Small intestine (tissue), 7 donors: Measurements from ENCODE around the gene SPAG16. TPM values are rescaled to one million over a fixed set of nuclear protein-coding genes. Genes with fewer than 3 reads are reported as not detected.

ENCODE experiments used
- DNase-seq, 2 donors: peaks; one replicate each; pipeline versions ENCODE4 v3.0.0 to v3.0.0-alpha.2; 2013
- FAIRE-seq: peaks from 2 replicates; lab custom pipeline; 2012; peaks lifted over from hg19 to GRCh38; lab: Jason Lieb, UNC
- H3K27ac ChIP-seq, 3 donors: one replicate each; pipeline ENCODE4 v1.5.1; 2013; ENCODE audit warnings: low read length in 2 of 3, mild to moderate bottlenecking in 2 of 3, control low read depth in 1 of 3, inconsistent platforms in 1 of 3, low read depth in 1 of 3, moderate library complexity in 1 of 3
- H3K27me3 ChIP-seq, 3 donors: one replicate each; pipeline ENCODE4 v1.6.1; 2013; ENCODE audit warnings: low read length in 3 of 3, inconsistent platforms in 1 of 3; ENCODE audit not compliant: control insufficient read depth in 3 of 3, insufficient read depth in 3 of 3
- H3K36me3 ChIP-seq, 3 donors: one replicate each; pipeline ENCODE4 v1.6.1; 2013; ENCODE audit warnings: low read length in 3 of 3, inconsistent platforms in 1 of 3, low read depth in 1 of 3, mild to moderate bottlenecking in 1 of 3, moderate library complexity in 1 of 3; ENCODE audit not compliant: control insufficient read depth in 3 of 3, insufficient read depth in 2 of 3
- H3K4me1 ChIP-seq, 3 donors: one replicate each; pipeline ENCODE4 v1.6.1; 2013; ENCODE audit warnings: low read length in 2 of 3, inconsistent platforms in 1 of 3, low read depth in 1 of 3, mild to moderate bottlenecking in 1 of 3, moderate library complexity in 1 of 3; ENCODE audit not compliant: control insufficient read depth in 3 of 3, insufficient read depth in 2 of 3
- H3K4me3 ChIP-seq, 3 donors: one replicate each; pipeline ENCODE4 v1.5.1; 2013; ENCODE audit warnings: low read length in 3 of 3, control low read depth in 1 of 3, inconsistent platforms in 1 of 3, low read depth in 1 of 3, mild to moderate bottlenecking in 1 of 3, moderate library complexity in 1 of 3
- H3K9me3 ChIP-seq, 2 donors: one replicate each; pipeline ENCODE4 v1.6.1; 2013; ENCODE audit warnings: low read depth in 1 of 2, low read length in 1 of 2; ENCODE audit not compliant: control insufficient read depth in 2 of 2, insufficient read depth in 1 of 2
- WGBS, 3 donors: extraction: QIAGEN DNeasy Blood & Tissue Kit; methylation state at CpG; one replicate each; pipeline ENCODE4 v1.1.7; 2013; 5-methylcytosine and 5-hydroxymethylcytosine counted together
- polyA plus RNA-seq, 4 donors: library from polyadenylated mRNA; stranded (reverse) in 3 of 4; unstranded in 1 of 4; fragments of 200-250 nt in 3 of 4; fragments of 120-200 nt in 1 of 4; gene quantifications; one replicate each; pipeline versions ENCODE4 v1.2.1 to v1.2.3, GENCODE V29; 2013
- donor health status: healthy with polysubstance abuse.
- donor health status: control.
- donor health status: control.
- donor health status: Bipolar disorder and iron deficiency.
- donor health status: healthy.

Gene SPAG16
- polyA plus RNA-seq, 4 donors, result 15.4 to 52.5 (median 18.9) TPM

GRCh38 chr2:214005337-214005736, 721.1 kb downstream of the SPAG16 start:
- DNase-seq, result no peak
- no peak for FAIRE-seq

GRCh38 chr2:214006601-214007000, 722.3 kb downstream of the SPAG16 start:
- no peak for DNase-seq
- FAIRE-seq, result no peak
- Histone ChIP-seq H3K36me3 (no peaks in the 10 kb centered on the region), H3K4me3 (no peak overlapping the region), H3K4me1 (no peaks in the 10 kb centered on the region), H3K27ac (no peak overlapping the region), H3K9me3 (peaks cover 0 to 2% of the 10 kb centered on the region in 2 donors), H3K27me3 (no peaks in the 10 kb centered on the region)
- 51 to 60% (median 56%) methylated on average over 2 of the region's 2 CpGs for WGBS, 3 donors

More at GRCh38 chr2:214005337-214005736, 721.1 kb downstream of the SPAG16 start:
- Histone ChIP-seq H3K9me3 (peaks cover 0 to 2% of the 10 kb centered on the region in 2 donors), H3K27ac (no peak overlapping the region), H3K4me1 (no peaks in the 10 kb centered on the region), H3K36me3 (no peaks in the 10 kb centered on the region), H3K27me3 (no peaks in the 10 kb centered on the region), H3K4me3 (no peak overlapping the region)
- WGBS, 3 donors, result 55 to 63% (median 56%) methylated on average over 5 of the region's 5 CpGs

- no peak for FAIRE-seq
- H3K4me1 ChIP-seq, result no peaks in the 10 kb centered on the region
- H3K27ac ChIP-seq, result no peak overlapping the region
- H3K9me3 ChIP-seq, result peaks cover 0 to 2% of the 10 kb centered on the region in 2 donors
- no peak overlapping the region for H3K4me3 ChIP-seq
- H3K27me3 ChIP-seq, result no peaks in the 10 kb centered on the region
- no peak for DNase-seq
- 42 to 66% (median 60%) methylated on average over 3 of the region's 3 CpGs for WGBS, 3 donors
- no peaks in the 10 kb centered on the region for H3K36me3 ChIP-seq
Measured at GRCh38 chr2:214011676-214012075, 727.4 kb downstream of the SPAG16 start.

- DNase-seq (no peak), FAIRE-seq (no peak)
- Histone ChIP-seq H3K4me3 (no peak overlapping the region), H3K27me3 (no peaks in the 10 kb centered on the region), H3K36me3 (no peaks in the 10 kb centered on the region), H3K4me1 (no peaks in the 10 kb centered on the region), H3K9me3 (no peaks in the 10 kb centered on the region), H3K27ac (no peak overlapping the region)
- WGBS, 3 donors, result 81 to 84% (median 82%) methylated on average over 7 of the region's 7 CpGs
Measured at GRCh38 chr2:214014551-214015220, 730.4 kb downstream of the SPAG16 start.

GRCh38 chr2:214019229-214019972, 735.1 kb downstream of the SPAG16 start:
- H3K9me3 ChIP-seq, result no peaks in the 10 kb centered on the region
- 76 to 85% (median 77%) methylated on average over 3 of the region's 3 CpGs for WGBS, 3 donors
- H3K36me3 ChIP-seq, result no peaks in the 10 kb centered on the region
- H3K27ac ChIP-seq, result no peak overlapping the region
- H3K4me3 ChIP-seq, result no peak overlapping the region
- H3K27me3 ChIP-seq, result no peaks in the 10 kb centered on the region
- no peaks in the 10 kb centered on the region for H3K4me1 ChIP-seq
- DNase-seq, result no peak
- FAIRE-seq, result no peak

- FAIRE-seq (no peak), DNase-seq (no peak)
- Histone ChIP-seq H3K4me3 (no peak overlapping the region), H3K4me1 (no peaks in the 10 kb centered on the region), H3K27me3 (no peaks in the 10 kb centered on the region), H3K9me3 (no peaks in the 10 kb centered on the region), H3K36me3 (no peaks in the 10 kb centered on the region), H3K27ac (no peak overlapping the region)
- WGBS, 3 donors, result 76 to 92% (median 80%) methylated on average over 4 of the region's 4 CpGs
Measured at GRCh38 chr2:214019973-214020345, 735.7 kb downstream of the SPAG16 start.

GRCh38 chr2:214029190-214029589, 744.9 kb downstream of the SPAG16 start:
- FAIRE-seq, result no peak
- H3K36me3 ChIP-seq, result no peaks in the 10 kb centered on the region
- H3K27me3 ChIP-seq, result no peaks in the 10 kb centered on the region
- no peak overlapping the region for H3K27ac ChIP-seq
- H3K9me3 ChIP-seq, result no peaks in the 10 kb centered on the region
- H3K4me1 ChIP-seq, result no peaks in the 10 kb centered on the region
- no peak overlapping the region for H3K4me3 ChIP-seq
- WGBS, 3 donors, result 65 to 87% (median 70%) methylated on average over 2 of the region's 2 CpGs
- no peak for DNase-seq

- DNase-seq (no peak), FAIRE-seq (no peak)
- 57 to 75% (median 68%) methylated on average over 1 of the region's 1 CpG for WGBS, 3 donors
- no peaks in the 10 kb centered on the region for H3K27me3 ChIP-seq
- no peak overlapping the region for H3K27ac ChIP-seq
- no peaks in the 10 kb centered on the region for H3K36me3 ChIP-seq
- no peak overlapping the region for H3K4me3 ChIP-seq
- peaks cover 0 to 12% of the 10 kb centered on the region in 2 donors for H3K9me3 ChIP-seq
- no peaks in the 10 kb centered on the region for H3K4me1 ChIP-seq
Measured at GRCh38 chr2:214031566-214031965, 747.3 kb downstream of the SPAG16 start.
